Measurements from ENCODE around the gene MYCT1. TPM values are rescaled to one million over a fixed set of nuclear protein-coding genes. Genes with fewer than 3 reads are reported as not detected.

Gene MYCT1
- total and polyA plus RNA-seq, 2 experiments from 2014 or later = 0.11 TPM; not detected in 1

- Histone ChIP-seq H3K27me3 (replicated peaks; ENCODE audit: insufficient read depth) (no peaks in the 10 kb centered on the region), H3K4me2 (ENCODE audit: unreplicated experiment) (no peak overlapping the region), H3F3A (ENCODE audit: insufficient read depth) (peaks cover 6% of the 10 kb centered on the region; the same call in 1 of the 2 replicates), H3K9me3 (ENCODE audit: low read depth) (no peaks in the 10 kb centered on the region), H3K9me2 (ENCODE audit: insufficient read depth) (no peaks in the 10 kb centered on the region), H3K4me1 (ENCODE audit: insufficient read depth) (peaks cover 18% of the 10 kb centered on the region), H2AFZ (peak overlapping the region; percentile 22; the same call in 1 of the 2 replicates), H3K36me3 (ENCODE audit: low read depth) (no peaks in the 10 kb centered on the region), H3K79me2 (ENCODE audit: insufficient read depth) (no peaks in the 10 kb centered on the region), H3K4me3 (no peak overlapping the region), H4K20me1 (ENCODE audit: insufficient read depth) (no peaks in the 10 kb centered on the region), H3K27ac (no peak overlapping the region), H3K9ac (no peak overlapping the region)
- in situ Hi-C loops (cut with MboI) = no loop called here
- peak; percentile 54 for DNase-seq
- TF ChIP-seq EZH2phosphoT487 (IDR thresholded peaks at IDR 0.05; ENCODE audit: insufficient read depth, low read depth) (no peak), EZH2 (IDR thresholded peaks at IDR 0.05; ENCODE audit: insufficient read depth, poor library complexity, severe bottlenecking) (no peak)
- 0 to 4% methylated on average over 1 of the region's 1 CpG for WGBS, 2 experiments (ENCODE audit: low coverage in 1 of 2, low lambda C conversion rate in 2 of 2, missing lambda C conversion rate in 2 of 2)
Observed at GRCh38 chr6:152669895-152670294, 27.8 kb upstream of the MYCT1 start.

GRCh38 chr6:152671171-152671570 lies 26.5 kb upstream of the MYCT1 start:
- Histone ChIP-seq H3K9me3 (ENCODE audit: low read depth) (no peaks in the 10 kb centered on the region), H3K9me2 (ENCODE audit: insufficient read depth) (no peaks in the 10 kb centered on the region), H3K27me3 (replicated peaks; ENCODE audit: insufficient read depth) (no peaks in the 10 kb centered on the region), H3K4me2 (ENCODE audit: unreplicated experiment) (no peak overlapping the region), H3K4me1 (ENCODE audit: insufficient read depth) (peaks cover 18% of the 10 kb centered on the region), H4K20me1 (ENCODE audit: insufficient read depth) (no peaks in the 10 kb centered on the region), H3K27ac (peak overlapping the region; percentile 32), H3F3A (ENCODE audit: insufficient read depth) (peaks cover 6% of the 10 kb centered on the region; the same call in 1 of the 2 replicates), H3K36me3 (ENCODE audit: low read depth) (no peaks in the 10 kb centered on the region), H3K4me3 (no peak overlapping the region), H3K79me2 (ENCODE audit: insufficient read depth) (no peaks in the 10 kb centered on the region), H3K9ac (no peak overlapping the region), H2AFZ (peak overlapping the region; percentile 22)
- no peak for TF ChIP-seq EZH2 (IDR thresholded peaks at IDR 0.05; ENCODE audit: insufficient read depth, poor library complexity, severe bottlenecking)
- TF ChIP-seq EZH2phosphoT487 (IDR thresholded peaks at IDR 0.05; ENCODE audit: insufficient read depth, low read depth) = no peak
- 44 to 47% methylated on average over 4 of the region's 4 CpGs for WGBS, 2 experiments (ENCODE audit: low coverage in 1 of 2, low lambda C conversion rate in 2 of 2, missing lambda C conversion rate in 2 of 2)
- in situ Hi-C loops (cut with MboI) = no loop called here
- peak; percentile 52 for DNase-seq

- in situ Hi-C loops (cut with MboI) = no loop called here
- Histone ChIP-seq H3K79me2 (ENCODE audit: insufficient read depth) (no peaks in the 10 kb centered on the region), H4K20me1 (ENCODE audit: insufficient read depth) (no peaks in the 10 kb centered on the region), H3K9ac (no peak overlapping the region), H3K36me3 (ENCODE audit: low read depth) (no peaks in the 10 kb centered on the region), H3K4me1 (ENCODE audit: insufficient read depth) (peaks cover 18% of the 10 kb centered on the region), H3K4me3 (no peak overlapping the region), H3F3A (ENCODE audit: insufficient read depth) (peaks cover 6% of the 10 kb centered on the region; the same call in 1 of the 2 replicates), H2AFZ (peak overlapping the region; percentile 16; the same call in 1 of the 2 replicates), H3K27ac (no peak overlapping the region), H3K9me2 (ENCODE audit: insufficient read depth) (no peaks in the 10 kb centered on the region), H3K9me3 (ENCODE audit: low read depth) (no peaks in the 10 kb centered on the region), H3K27me3 (replicated peaks; ENCODE audit: insufficient read depth) (no peaks in the 10 kb centered on the region), H3K4me2 (ENCODE audit: unreplicated experiment) (peak overlapping the region; percentile 24)
- TF ChIP-seq EZH2phosphoT487 (IDR thresholded peaks at IDR 0.05; ENCODE audit: insufficient read depth, low read depth) (no peak), EZH2 (IDR thresholded peaks at IDR 0.05; ENCODE audit: insufficient read depth, poor library complexity, severe bottlenecking) (no peak)
- DNase-seq = peak; percentile 11
Observed at GRCh38 chr6:152673236-152673635, 24.5 kb upstream of the MYCT1 start.

GRCh38 chr6:152680151-152680550 lies 17.5 kb upstream of the MYCT1 start:
- no peak for DNase-seq
- 64 to 86% methylated on average over 1 of the region's 1 CpG for WGBS, 2 experiments (ENCODE audit: low coverage in 1 of 2, low lambda C conversion rate in 2 of 2, missing lambda C conversion rate in 2 of 2)

More at GRCh38 chr6:152680151-152680550, 17.5 kb upstream of the MYCT1 start:
- Histone ChIP-seq H3F3A (ENCODE audit: insufficient read depth) (no peaks in the 10 kb centered on the region), H3K4me1 (ENCODE audit: insufficient read depth) (no peaks in the 10 kb centered on the region), H3K36me3 (ENCODE audit: low read depth) (no peaks in the 10 kb centered on the region), H3K9ac (no peak overlapping the region), H3K27me3 (replicated peaks; ENCODE audit: insufficient read depth) (no peaks in the 10 kb centered on the region), H3K79me2 (ENCODE audit: insufficient read depth) (no peaks in the 10 kb centered on the region), H3K9me2 (ENCODE audit: insufficient read depth) (no peaks in the 10 kb centered on the region), H3K4me3 (no peak overlapping the region), H3K4me2 (ENCODE audit: unreplicated experiment) (no peak overlapping the region), H4K20me1 (ENCODE audit: insufficient read depth) (no peaks in the 10 kb centered on the region), H2AFZ (no peak overlapping the region), H3K27ac (no peak overlapping the region), H3K9me3 (ENCODE audit: low read depth) (no peaks in the 10 kb centered on the region)
- in situ Hi-C loops (cut with MboI) = no loop called here
- TF ChIP-seq EZH2 (IDR thresholded peaks at IDR 0.05; ENCODE audit: insufficient read depth, poor library complexity, severe bottlenecking) = no peak
- no peak for TF ChIP-seq EZH2phosphoT487 (IDR thresholded peaks at IDR 0.05; ENCODE audit: insufficient read depth, low read depth)

Measured in GM23248 (cell line).